LHCN-M2 (cell line): ENCODE data around the gene RGS17. TPM values are rescaled to one million over a fixed set of nuclear protein-coding genes. Genes with fewer than 3 reads are reported as not detected.

ENCODE experiments used
- DNase-seq: peaks from one replicate; pipeline ENCODE4 v3.0.0-alpha.2; 2012; ENCODE audit warnings: low read depth
- total RNA-seq: library from RNA; depleted of rRNA; stranded (reverse); fragments of >200 nt; gene quantifications from 2 replicates; pipeline ENCODE4 v1.2.3, GENCODE V29; 2014

Gene RGS17
- total RNA-seq, 1 experiment from 2014 or later, result 33.6 TPM

DNA sequence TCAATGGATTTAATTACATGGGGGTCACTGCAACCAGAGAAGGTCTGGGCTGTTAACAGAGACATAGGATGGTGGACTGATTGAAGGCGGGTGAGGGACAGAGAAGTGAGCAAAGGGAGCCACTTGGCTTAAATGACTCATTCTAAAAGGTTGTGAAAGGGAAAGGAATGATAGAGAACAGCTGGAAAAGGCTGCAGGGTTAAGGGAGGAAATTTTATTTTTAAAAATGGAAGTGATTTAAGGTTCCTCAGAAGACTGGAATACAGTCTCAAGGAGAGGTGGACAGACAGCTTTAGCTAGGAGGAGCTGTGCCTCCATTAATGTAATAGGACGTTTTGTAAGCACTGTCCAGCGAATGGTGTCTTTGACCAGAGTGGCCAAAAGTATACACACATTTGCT, 46.7 kb downstream of the RGS17 start:
- DNase-seq, result peak; percentile 88

DNA sequence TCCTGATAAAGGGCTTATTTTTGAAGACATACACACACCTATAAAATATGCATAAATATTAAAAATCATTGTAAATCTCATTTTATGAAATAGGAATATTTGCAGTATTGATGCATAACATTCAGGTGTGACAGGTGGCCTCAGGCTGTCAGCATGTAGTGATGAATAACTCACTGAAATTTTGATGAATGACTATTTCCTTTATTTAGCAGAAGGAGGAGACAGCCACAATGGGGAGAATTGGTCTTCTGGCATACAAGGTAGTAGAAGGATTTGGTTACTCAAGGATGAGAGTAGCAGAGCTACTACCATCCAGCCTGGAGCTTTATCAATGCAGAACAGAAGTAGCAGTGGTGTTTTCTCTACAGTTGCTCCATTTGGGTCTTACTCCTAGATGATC, 47.2 kb downstream of the RGS17 start:
- DNase-seq, result no peak

DNA sequence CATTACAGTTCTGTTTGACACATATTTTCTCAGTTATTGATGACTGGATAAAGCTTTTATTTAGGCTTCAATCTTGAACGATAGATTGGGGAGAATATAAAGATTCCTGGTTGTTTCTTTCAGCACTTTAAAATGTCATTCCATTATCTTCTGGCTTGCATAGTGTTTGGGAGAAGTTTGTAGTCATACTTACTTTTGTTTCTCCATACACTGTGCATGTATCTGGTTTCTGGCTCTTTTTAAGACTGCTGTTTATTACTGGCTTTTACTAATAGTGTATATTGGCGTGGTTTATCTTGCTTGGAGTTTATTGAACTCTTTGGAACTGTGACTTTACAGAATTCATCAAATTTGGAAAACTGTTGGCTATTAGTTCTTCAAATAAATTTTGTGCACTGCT, 49.2 kb downstream of the RGS17 start:
- DNase-seq, result no peak

DNA sequence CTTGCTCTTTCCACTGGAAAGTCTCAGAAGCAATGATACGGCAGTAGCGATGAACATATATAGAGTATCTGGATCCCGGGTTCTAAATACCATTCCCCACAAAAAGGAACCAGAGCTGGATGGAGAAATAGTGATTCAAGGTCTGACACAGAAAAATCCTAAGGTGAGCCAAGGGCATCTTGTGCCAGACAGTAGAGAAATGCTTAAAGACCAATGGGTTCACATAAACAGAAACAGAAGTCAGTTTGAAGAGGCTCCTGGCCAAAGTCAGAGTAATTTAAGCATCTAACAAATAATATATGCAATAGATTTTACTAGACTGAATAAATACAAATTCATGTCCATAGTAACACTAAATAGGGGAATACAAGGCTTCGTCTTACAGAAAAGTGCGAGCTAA, 54.7 kb downstream of the RGS17 start:
- DNase-seq, result no peak

DNA sequence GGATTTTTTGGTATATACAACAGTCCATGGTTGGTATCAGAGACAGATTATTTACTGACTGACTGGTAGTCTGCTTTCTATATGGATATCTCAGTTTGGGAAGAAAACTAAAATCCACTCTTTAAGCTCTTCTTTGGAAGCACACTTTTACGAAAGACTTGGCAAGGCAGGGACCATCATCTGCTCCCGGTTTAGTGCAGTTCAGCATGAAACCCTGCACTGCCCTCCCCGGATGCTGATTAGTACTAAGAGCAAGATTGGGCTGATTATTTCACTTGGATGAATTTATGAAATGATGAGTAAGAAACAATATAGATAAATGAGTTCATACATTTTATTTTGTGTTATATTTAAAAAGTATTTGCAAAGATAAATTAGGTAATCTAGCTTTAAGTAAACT, 56.3 kb downstream of the RGS17 start:
- DNase-seq, result no peak

DNA sequence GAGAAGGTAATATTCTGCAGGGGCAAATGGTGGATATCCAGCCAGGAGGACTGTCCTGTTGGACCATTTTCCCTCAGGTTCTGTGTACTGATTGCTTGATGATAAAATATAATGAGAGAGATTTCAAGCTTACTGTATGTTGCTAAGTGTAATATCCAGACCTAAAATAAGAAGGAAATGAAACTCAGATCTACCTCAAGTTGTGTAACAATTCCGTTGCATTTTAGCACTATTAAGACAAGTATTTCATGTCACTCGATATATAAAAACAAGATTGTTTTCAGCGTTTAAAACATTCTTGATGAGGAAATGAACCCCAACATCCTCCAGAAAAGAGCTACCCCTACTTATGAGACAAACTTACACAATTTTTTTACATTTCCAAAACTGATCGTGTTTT, 57.2 kb downstream of the RGS17 start:
- no peak for DNase-seq

DNA sequence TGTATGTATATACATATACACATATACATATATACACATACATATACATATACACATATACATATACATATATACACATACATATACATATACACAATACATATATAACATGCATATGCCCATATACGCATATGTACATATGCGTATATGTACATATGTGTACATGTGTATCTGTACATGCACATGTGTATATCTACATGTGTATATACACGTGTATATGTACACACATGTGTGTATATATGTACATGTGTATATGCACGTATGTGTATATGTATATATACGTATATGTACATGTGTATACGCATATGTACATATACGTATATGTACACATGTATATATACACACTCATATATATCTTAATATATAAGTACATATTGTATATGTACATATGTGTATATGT, 60.3 kb downstream of the RGS17 start:
- DNase-seq, result no peak

DNA sequence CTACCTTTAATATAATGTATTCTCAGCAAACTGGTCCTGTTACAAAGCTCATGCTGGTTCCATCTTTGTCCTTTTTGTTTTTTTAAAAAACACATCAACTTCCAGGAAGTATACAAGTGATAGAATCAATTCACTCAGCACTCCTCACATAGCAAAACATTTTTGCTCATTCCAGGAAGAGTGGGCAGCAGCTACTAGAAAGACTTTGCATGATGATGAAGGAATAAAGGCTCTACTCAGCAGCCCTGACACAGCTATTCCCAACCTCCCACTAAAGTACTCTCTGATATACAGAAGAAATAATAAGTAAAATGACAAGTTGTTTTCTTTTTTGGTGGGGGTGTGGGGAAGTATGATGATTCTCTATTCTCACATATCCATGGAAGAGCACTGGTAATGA, 61.2 kb downstream of the RGS17 start:
- DNase-seq, result no peak

DNA sequence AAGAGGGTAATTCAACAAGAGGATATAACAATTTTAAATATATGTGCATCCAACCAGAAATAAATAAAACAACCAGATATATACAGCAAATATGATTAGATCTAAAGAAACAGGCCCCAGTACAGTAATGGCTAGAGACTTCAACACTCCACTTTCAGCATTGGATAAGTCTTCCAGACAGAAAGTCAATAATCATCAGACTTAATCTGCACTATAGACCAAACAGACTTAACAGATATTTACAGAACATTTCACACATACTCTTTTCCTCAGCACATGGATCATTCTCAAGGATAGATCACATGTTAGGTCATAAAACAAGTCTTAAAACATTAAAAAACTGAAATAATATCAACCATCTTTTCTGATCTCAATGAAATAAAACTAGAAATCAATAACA, 65.9 kb downstream of the RGS17 start:
- no peak for DNase-seq

DNA sequence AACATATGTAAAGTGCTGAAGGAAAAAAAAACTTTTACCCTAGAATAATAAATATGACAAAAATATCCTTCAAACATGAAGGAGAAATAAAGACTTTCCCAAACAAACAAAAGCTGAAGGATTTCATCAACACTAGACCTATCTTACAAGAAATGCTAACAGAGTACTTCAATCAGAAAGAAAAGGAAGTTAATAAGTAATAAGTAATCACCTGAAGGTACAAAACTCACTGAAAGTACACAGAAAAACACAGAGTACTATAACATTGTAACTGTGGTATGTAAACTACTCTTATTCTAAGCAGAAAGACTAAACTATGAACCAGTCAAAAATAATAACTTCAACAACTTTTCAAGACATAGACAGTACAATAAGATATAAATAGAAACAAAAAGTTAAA, 67.1 kb downstream of the RGS17 start:
- no peak for DNase-seq

DNA sequence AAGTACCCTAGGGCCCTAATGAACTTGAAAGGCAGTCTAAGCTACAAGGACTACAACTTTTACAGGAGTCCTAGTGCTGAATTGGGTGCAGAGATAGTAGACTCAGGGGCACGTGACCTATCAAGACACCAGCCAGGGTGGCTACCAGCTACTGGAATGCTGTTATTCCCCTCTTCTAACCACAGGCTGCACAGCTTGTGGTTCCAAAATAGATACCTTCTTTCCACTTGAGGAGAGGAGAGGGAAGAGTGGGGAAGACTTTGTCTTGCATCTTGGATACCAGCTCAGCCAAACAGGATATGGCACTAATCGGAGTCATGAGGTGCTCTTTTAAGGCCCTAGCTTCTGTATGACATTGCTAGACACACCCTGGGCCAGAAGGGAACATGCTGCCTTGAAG, 68.6 kb downstream of the RGS17 start:
- peak; percentile 49 for DNase-seq

DNA sequence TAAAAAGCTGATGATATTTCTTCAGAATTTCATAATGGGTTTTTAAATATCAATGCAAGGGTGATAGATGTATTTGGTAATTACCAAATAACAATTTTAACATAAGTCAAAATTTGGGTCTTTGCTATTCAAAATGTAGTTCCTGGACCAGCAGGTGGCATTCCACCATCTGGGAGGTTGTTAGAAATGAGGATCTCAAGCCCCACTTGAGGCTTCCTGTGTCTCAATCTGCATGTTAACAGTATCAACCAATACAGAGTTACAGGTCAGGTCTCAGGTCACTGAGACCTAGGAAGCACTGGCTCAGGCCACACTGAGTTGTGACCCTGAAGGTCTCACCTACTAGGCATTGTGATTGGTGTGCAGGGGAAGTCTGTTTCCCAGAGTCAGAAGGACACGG, 71.3 kb downstream of the RGS17 start:
- no peak for DNase-seq

DNA sequence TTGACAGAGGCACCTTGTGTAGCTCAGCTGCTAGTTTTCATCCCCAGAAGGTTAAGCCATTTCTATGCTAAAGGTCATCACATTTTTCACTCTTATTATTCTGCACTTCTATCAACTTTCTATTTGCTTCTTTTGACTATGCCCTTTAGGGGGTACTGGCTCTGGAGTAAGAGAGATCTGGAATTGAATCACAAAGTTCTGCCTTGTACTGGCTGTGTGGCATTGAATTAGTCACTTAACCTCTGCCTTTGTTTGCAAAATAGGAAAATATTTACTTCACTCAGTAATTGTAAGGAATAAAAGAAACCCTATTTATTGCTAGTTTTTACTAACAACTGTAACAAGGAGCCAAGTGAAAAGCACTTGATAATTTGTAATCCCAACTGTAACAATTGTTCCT, 71.8 kb downstream of the RGS17 start:
- DNase-seq, result peak; percentile 42

DNA sequence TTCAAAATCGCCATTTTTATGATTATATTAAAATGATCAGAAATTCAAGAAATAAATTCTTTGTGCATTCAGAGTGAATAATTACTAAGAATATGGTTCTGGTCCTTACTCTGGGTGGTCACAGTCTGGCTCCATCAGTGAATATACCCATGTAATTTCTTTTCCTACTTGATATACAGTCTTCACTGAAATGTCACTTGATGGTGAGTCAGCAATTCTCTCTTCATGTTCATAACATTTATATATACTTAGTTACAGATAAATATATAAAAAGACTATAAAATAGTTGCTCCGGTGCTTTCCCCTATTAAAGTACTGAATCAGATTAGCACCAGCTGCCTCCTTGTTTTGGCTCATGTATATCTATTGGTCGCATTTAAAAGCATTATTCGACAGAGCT, 72.2 kb downstream of the RGS17 start:
- no peak for DNase-seq

DNA sequence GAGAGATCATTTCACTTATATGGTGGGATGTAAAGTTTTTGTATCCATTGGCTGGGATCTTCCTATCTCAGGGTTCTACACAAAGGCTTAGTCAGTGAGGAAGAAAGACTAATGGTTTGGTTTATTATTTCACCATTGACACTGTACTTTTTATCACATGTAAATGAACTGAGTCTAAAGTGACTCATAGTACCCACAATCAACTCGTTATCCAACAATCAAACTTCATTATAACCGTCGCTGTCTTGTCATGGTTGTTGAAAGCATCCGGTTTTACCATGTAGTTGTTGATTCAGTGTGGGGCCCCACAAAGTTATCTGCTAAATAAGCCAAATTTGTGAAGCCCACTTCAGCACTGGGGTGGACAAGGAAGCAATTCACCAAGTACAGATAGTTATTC, 72.8 kb downstream of the RGS17 start:
- DNase-seq, result no peak

DNA sequence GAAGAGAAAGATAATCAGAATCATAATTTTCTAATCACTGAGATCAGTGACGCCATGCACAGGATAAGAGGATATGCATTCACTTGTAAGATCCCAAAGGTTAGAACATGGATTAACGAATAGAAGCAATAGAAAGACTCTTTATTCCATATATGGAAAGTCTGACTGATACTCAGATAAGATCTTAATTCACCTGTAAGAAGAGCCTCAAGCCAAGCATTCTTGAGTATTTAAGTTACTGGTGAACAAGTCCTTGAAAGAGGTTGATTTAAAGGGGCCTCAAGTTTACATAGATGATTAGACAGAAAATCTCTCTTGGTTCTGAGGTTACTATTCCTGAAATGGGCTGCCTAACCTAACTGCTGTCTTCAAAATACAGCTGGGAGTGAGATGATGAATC, 74.8 kb downstream of the RGS17 start:
- DNase-seq, result no peak

DNA sequence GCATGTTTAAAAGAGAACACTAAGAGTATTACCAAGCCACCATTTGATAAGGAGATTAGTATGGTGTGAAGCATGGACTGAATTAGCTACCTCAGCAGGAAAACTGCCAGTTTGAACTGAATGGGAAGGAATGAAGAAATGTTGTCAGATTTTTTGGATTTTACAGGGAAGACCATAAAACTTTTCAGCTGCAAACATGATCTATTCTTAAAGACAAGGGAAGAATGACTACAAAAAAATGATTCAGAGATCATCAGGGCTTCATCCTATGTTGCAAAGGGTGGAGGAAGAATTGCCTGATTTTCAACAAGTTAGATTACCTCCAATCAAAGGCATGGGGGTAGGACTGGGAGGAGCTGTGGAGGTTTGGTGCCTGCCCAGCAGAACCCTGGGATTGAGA, 79.3 kb downstream of the RGS17 start:
- no peak for DNase-seq

DNA sequence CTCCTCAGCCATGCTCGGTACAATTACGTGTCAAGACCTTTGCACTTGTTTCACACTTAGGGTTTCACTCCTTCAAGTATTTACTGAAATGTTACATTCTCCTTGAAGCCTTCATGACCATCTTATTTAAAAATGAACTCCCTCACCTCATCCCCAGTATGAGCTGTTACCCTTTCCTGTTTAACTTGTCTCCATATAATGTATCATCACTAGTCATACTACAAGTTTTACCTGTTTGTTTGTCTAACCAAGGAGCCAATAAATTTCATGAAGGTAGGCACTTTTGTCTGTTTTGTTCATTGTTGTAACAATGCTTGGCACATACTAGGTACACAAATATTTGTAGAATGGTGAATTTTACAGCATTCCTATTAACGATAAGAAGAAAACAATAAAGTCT, 82.5 kb downstream of the RGS17 start:
- DNase-seq, result no peak

DNA sequence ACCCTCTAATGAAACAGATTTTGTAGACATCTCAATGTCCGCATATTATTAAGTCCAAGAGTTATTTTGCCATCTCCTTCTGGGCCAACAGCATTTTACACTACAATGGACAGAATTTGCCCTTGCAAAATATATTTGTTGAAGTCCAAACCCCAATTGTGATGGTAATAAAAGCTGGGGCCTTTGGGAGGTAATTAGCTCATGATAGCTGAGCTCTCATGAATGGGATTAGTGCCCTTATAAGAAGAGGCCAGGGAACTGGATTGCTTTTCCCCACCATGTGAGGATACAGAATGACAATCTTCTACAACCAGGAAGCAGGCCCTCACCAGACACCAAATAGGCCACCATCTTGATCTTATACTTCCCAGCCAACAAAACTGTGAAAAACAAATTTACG, 83.7 kb downstream of the RGS17 start:
- no peak for DNase-seq

DNA sequence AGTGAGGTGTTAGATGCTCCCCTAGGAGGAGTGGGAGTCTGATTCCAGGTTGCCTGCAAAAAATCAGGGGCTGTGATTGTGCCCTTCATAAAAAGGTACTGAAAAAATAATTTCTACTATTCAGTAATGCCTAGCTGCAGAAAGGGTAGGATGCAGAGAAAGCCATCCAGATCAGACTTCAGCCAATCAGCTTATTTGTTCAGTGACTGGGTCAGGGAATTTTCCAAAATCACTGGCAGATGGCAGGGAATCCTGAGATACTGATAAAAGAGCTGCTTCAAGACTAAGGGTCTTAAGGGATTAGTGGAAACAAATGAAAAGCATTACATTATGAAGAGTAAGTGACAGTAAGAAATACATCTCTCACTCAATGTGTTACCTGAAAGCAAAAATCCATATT, 85.8 kb downstream of the RGS17 start:
- no peak for DNase-seq

DNA sequence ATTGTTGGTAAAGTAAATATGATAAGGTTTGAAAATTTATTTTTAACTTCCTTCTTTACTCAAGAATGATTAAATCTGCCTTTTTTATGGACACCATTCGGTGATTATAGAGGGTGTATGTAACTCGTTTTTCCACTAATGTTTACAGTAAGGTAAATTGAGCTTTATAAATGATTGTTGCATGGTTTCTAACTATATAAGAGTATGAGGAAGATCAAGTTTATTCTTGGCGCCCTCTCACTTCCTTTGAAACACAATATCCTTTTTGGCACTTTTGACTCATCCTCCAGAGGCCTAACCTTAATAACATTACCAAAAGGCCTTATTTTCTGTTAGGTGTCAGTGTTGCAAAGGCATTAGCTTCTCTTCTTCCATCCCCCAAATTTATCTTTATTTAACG, 86.8 kb downstream of the RGS17 start:
- peak; percentile 60 for DNase-seq

DNA sequence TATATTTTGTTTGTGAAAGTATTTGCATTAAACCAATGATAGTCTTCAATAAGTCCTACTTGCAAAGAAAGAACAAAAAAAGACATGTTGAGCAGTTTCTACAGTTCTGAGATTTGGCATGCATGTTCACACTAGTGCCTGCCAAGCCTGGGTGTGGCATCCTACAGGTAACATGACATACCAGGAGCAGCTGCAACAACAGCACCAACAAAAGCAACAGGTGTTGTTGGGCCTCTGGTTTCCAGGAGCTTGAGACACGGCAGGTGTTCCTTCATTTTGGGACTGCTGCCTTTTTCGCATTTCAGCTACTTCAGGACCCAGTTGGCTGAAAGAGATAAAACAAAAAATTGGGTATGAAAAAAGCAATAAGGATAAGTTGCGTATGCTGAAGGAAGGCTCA, 87.4 kb downstream of the RGS17 start:
- no peak for DNase-seq

DNA sequence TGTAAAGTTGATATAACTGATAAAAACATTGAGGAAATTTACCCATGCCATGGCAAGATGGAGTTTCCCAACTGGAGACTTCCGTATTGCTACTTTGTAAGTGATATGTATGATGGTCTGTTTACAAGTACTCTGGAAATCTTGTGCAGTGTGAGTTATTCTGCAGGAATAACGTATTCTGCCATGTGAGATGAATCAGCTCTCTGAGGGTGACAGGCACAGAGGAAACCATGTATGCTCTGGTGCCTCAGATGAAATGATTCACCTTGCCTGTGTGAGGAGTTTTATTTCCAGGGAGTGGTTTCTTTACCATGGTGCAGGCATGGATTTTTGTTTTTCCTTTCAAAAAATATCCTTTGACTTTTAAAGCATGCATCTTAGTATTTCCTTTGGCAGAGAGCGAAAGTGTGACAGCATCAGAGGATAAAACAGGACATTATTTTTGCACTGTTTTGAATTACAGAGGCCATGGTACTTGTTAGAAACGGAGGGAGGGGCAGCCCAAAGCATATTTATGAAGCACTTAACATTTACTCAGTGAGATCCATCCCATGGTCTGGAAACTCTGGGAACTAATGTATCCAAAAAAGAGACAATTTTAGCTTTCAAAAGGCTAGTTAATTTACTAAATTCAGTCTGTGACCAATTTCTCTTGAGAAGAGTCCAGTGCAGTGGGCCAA, 92.6 kb downstream of the RGS17 start:
- peak; percentile 88 for DNase-seq

DNA sequence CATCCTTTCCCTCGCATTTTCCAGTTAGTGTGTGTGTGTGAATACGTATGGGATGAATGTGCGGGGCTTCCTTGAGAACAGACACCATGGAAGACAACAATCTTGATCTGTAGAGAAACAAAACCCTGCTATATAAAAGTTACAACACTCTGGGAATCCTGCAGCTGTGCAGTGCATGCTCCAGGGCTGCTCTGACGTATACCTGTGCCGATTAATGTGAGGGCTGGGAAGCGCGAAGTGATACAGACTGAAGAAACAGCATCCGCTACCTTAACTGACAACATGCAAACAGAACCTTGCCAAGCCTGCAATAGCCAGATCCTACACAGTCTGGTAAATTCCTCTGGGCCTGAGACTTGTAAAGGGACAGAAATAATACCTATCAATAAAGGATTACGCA, 96.9 kb downstream of the RGS17 start:
- no peak for DNase-seq
